ENCODE measurements around the gene SLC4A9.

DNA sequence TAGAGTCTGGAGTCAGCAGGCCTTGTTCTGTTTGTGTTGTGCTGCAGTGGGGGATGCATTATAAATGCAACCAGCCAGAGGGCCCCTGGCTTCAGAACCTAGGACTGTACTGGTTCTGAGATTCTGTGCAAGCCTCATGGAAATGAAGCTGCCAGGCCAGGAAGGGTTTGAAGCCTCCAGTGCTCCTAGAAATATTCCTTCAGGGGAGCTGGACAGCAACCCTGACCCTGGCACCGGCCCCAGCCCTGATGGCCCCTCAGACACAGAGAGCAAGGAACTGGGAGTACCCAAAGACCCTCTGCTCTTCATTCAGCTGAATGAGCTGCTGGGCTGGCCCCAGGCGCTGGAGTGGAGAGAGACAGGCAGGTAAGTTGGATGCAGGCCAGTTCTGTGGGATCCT lies at the start of gene SLC4A9:
- TF ChIP-seq, protein P1, sequence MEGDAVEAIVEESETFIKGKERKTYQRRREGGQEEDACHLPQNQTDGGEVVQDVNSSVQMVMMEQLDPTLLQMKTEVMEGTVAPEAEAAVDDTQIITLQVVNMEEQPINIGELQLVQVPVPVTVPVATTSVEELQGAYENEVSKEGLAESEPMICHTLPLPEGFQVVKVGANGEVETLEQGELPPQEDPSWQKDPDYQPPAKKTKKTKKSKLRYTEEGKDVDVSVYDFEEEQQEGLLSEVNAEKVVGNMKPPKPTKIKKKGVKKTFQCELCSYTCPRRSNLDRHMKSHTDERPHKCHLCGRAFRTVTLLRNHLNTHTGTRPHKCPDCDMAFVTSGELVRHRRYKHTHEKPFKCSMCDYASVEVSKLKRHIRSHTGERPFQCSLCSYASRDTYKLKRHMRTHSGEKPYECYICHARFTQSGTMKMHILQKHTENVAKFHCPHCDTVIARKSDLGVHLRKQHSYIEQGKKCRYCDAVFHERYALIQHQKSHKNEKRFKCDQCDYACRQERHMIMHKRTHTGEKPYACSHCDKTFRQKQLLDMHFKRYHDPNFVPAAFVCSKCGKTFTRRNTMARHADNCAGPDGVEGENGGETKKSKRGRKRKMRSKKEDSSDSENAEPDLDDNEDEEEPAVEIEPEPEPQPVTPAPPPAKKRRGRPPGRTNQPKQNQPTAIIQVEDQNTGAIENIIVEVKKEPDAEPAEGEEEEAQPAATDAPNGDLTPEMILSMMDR (IDR thresholded peaks at IDR 0.05) = no peak
- TF ChIP-seq POLR2A (IDR thresholded peaks at IDR 0.05) (no peak), EP300 (IDR thresholded peaks at IDR 0.05) (no peak)
